CD4-positive, alpha-beta T cell treated with Interleukin-1 beta for 1 hour (primary cell): ENCODE results near the gene PRDM15.

Source experiments
- DNase-seq, 2 donors: peaks; one replicate each; pipeline ENCODE4 v3.0.0-alpha.2; 2020 to 2022

PRDM15 gene

GRCh38 chr21:41837756-41838297, 41.3 kb downstream of the PRDM15 start:
- no peak for DNase-seq

DNA sequence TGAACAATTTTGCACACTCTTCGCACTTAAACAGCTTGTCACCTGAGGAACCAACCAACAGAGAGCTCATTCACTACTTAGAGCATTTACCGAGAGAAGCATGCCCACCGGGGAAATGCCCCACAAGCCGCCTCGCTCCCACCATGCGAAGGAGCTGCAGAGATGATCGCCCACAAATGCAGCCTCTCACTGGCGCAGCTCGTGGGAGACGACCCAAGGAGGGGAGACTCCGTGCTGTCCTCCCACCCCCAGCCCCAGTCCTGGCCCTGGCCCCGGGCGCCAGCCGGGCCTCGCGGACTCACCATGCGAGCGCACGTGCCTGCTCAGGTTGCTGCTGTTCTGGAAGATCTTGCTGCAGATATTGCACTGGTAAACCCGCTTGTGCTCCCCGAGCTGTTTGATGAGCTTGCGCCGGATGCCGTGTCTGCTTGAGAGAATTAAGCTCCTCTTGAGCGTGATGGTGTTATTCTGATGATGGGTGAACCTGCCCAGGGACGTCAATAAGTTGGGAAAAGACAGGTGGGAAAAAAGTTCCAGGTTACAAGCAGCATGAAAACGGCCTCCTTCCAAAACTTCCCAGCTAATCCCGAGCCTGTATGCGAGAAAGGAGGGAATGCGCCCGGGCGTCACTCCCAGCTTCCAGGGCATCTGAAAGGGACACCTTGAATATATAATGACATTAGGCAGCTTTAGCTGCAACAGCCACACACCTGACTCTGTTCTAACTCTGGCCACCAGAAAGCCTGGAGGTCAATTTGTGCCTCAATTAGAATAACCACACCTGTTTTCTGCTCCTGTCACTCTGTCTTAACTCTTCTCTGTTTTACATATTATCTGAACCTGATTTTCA, 42.8 kb downstream of the PRDM15 start:
- DNase-seq, result no peak

- no peak for DNase-seq
These were observed 43.4 kb downstream of the PRDM15 start for GRCh38 chr21:41835711-41836154.

DNA sequence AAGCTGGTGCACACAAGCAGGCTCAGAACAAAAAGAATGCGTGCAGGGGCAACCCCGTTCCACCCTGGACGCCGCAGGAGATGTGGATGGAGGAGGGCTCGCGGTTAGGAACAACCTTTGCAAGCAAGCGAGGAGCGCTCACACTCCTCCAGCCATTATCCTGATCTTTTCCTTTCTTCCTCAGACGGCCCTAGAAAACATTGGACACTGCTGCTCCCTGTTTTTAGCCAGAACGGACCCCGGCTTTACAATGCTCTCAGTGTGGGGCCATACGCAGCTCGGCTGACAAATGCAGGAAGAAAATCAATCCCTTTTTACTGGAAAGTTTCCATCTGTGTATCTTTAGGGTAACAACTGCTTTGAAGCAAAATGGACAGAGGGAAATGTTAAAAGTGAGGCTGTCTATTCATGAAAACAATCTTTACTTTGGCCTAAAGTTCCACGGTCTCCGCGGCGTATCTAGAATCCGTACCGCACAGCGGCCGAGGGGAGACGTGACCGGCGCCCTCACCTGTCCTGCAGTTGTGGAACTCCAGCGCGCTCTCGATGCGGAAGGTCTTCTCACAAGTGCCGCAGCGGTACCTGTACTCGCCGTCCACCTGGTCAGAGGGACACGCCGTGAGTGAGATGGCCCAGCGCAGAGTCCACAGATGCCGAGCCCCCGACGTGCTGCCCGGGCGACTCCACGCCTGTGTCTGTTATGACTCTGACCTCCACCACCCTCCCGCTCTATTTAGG, 44.0 kb downstream of the PRDM15 start:
- DNase-seq, result no peak

DNA sequence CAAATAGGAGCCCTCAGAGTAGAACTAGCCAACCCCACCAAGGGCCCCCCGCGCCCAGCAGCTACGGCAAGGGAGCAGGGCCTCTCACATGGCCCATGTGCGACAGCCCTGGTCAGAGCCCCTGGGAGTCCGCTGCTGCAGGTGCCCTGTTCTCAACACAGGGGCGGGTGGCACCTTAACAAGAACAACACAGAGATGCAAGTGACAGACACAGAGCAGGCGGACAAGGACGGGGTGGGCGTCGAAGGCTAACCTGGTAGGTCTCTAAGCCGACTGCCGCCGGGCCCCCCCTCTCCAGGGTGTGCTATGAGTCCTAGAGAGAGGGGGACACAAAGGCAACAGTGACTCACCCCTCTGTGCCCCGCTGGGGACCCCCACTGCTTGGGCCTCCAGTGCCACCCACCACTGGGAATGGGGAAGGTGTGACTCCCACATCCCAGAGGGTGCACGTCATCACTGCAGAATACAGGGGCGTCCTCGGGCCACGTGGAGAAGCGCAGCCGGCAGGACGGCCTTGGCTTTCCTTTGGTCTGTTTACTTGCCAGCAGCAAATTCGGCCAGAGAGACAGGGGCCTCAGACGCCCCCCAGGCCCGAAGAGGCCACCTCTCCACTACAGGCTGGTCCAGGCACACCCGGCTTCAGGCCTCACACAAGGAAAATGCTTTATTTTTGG, 44.8 kb downstream of the PRDM15 start:
- DNase-seq, result no peak

GRCh38 chr21:41833497-41834115, 45.5 kb downstream of the PRDM15 start:
- no peak for DNase-seq

- no peak for DNase-seq
These were observed 46.3 kb downstream of the PRDM15 start for GRCh38 chr21:41832596-41833496.

GRCh38 chr21:41831866-41832595, 47.1 kb downstream of the PRDM15 start:
- DNase-seq, result no peak

DNA sequence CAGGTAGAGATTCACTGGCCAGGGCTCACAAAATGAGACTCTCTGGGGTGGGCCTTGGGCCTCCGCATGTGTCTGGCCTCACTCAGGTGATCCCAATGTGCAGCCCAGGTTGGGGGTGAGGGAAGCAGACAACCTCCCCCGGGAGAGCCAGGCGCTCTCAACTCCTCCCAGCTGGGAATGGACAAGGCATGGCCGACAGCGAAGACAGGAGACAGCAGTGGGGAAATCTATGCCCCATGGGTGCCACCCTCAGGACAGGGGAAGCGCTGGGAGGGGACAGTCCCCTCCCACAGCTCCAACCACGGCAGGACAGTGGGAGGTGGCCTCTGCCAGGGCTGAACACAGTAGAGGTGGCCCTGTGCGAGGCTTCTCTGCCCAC, 47.7 kb downstream of the PRDM15 start:
- DNase-seq, result no peak

DNA sequence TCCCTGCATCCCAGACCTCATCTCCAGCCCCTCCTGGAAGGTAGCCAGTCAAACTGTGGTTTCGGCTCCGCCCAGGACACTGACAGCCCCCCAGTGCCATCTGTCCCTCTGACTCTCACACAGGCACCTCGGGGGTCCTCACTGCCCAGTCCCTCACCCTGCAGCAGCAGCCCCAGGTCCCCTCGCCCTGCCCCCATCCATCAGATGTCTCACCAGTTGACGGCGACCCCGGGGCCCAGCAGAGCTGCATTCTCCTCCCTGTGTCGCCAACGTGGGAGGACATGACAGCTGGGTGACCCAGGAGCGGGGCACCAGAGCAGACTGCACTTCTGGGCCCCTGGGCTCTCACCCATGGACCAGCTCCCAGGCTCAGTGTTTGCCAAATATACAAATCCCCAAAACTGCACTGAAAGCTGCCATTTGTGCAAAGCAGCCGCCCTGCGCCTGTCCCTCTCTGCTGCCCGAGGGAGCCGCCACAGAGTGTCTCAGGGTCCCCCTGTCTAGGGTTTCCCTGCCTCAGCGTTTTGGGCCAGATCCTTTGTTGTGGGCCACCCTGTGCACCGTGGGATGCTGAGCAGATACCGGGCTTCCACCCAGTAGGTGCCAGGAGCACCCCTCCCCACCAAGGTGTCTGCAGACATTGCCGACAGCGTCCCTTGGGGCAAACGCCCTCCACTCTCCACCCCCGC, 48.2 kb downstream of the PRDM15 start:
- DNase-seq, result no peak

DNA sequence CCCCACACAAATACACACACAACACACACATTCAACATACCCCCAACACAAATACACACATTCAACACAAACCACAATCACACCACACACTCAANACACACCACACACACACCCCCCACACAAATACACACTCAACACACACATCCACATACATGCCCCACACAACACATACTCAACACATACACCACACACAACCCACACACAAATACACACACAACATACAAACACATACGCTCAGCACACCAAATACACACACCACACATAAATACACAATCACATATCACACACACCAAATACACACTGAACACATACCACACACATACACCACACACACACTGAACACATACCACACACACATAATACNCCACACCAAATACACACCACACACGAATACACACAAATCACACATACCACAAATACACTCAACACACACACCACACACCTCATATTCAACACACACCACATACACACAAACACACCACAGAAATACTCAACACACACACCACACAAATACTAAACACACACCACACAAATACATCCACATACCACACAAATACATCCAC, 48.9 kb downstream of the PRDM15 start:
- DNase-seq, result no peak

DNA sequence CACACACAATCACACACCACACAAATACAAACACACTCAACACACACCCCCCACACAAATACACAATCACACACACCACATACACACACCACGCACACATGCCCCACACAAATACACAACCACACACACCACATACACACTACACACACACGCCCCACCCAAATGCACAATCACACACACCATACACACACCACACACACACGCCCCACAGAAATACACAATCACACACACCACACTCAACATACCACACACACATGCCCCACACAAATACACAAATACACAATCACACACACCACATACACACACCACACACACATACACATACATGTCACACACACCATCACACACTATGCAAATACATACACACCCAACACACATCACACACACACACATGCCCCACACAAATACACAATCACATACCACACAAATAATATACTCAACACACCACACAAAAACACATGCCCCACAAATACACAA, 50.2 kb downstream of the PRDM15 start:
- DNase-seq, result no peak

DNA sequence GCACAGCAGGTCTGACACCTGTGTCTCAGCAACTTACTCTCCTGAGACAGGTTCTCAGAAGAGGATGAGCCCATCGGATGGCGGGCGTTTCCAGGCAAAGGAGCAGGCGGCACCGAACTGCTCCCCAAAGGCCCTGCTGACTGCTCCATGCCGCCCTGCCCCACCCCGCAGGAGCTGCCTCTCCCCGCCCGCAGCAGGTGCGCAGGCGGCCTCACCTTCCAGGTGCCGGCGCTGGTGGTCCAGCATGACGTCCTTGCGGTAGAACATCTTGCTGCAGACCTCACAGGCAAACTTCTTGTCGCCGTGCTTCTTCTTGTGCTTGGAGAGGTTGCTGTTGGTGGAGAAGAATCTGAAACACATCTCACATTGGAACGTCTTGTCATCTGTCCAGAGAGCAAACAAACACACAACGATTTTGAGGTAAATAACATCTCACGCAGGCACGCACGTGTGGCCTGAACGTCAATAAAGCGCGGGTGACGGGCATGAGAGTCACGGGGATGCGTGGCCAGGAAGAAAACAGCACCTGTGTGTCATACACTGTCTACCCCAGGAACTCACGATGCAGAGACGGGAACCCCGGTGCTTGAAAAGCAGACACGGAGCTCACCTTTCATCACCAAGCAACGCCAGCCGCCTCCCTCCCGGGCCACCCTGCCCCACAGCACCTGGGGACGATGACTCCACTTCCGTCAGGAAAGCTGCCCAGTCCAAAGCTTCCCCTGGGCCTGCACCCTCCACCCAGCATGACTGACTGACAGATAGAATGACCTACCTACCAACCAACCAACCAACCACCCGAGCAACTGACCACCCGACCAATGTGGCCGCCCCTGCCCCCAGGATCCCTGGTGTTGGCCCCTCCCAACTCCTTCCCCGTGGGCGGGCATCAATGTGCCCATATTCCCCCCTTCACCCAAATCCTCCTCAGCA, 50.9 kb downstream of the PRDM15 start:
- no peak for DNase-seq

GRCh38 chr21:41825881-41826280, 53.3 kb downstream of the PRDM15 start:
- DNase-seq, result no peak

DNA sequence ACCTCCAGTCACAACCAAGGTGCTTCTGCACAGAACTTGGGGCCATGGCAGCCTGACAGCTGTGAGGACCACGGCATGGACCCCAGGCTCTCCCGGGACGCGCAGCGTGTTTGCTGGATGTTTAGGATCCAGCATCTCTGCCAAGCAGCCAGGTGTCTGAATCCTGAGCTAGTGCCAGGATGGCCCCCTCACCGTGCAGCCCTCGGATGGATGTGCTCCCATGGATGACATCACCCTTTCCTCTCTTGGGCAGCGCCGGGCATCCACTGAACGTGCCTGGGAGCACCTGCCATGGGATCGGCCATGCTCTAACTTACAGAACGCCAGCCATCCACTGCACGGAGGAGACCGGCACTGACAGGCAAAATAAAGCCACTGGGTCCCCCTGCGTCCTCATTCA, 53.9 kb downstream of the PRDM15 start:
- no peak for DNase-seq

DNA sequence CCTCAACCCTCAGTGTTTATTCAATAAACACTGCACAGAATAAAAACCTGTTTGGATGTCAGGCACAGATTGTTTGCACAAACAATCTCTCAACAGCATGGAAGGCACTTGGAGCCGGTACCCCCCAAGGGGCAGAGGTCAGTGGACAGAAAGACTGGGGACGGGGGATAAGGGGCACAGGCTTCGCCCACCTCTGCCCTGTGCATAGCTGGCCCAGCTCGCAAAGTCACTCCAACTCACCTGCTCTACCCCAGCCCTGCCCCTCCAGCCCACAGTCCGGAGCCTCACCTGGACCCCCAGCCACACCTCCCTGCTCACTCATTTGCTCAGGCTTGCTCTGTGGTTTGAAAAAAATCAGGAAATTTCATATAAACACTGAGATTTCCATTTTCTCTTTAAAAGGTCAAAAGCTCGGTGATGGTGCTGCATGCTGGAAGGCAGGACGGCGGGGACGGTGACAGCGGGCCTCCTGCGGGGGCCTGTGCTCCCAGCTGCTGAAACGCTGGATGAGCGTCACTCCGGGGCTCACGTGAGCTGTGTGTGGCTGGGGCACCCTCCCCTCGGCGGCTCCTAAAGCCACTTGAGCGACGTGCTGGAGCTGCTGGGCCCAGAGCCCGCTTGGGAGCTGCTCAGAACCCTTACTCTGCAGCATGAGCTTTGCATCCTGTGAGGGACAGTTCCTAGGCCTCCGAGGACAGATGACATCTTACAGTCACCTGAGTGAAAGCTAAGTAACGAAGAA, 54.5 kb downstream of the PRDM15 start:
- DNase-seq, result no peak

DNA sequence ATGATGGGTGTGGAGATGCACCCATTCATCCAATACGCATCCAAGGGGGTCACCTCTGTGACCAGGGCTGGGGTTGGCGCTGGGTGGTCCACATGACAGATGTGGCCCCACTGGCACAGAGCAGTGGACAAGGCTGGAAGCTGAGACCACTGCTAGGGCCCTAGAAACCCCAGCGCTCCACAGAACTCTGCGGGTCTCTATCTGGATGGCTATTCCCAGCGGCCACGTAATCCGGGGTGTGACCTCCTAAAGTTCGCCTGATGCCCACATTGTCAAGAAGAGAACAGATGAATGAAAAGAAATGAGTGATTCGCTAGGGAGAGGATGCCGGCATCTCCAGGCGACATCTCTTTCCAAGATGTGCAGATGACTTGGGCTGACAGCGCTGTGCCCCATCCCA, 55.2 kb downstream of the PRDM15 start:
- no peak for DNase-seq

- DNase-seq, result no peak
These were observed 56.0 kb downstream of the PRDM15 start for GRCh38 chr21:41823166-41823565.
